Stimulated activated CD8-positive, alpha-beta memory T cell treated with anti-CD3 and anti-CD28 coated beads, Interleukin-12 subunit alpha, Interleukin-12 subunit beta, amount 100 ng/mL, for 24 hours (primary cell): Measurements from ENCODE around the gene ARL11.

ENCODE experiments used
- DNase-seq: peaks from one replicate; pipeline ENCODE4 v3.0.0-alpha.2; 2020; ENCODE audit errors: extremely low read depth

ARL11 gene

DNA sequence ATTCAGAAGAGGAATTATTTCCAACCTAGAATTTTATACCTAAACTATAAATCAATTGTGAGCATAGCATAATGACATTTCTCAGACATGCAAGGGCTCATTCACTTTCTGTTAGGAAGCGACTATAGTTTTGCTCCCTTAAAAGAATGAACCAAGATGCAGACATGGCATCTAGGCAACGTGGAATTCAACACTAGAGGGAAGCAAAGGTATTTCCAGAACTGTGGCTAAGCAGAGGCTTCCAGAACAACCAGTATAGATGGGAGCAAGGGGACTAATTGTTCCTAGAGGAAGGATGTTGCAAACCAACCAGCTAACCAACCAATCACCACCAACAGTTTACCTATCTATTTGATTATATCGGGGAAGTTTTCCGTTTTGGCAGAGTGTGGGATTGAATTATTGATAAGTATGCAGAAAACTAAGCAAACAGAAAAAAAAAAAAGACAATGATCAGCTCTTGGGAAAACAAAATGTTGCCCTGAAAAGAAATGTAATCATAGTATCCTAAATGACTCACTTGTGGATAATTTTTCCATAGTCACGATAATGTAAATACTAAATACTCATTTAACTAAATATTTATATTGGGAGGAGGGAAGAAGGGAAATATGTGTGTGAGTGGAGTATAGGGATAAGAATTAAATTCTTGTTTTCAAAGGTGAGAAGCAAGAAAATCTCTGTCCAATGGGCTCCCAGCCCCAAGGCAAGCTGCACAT is 21.1 kb downstream of the ARL11 start:
- DNase-seq = no peak

DNA sequence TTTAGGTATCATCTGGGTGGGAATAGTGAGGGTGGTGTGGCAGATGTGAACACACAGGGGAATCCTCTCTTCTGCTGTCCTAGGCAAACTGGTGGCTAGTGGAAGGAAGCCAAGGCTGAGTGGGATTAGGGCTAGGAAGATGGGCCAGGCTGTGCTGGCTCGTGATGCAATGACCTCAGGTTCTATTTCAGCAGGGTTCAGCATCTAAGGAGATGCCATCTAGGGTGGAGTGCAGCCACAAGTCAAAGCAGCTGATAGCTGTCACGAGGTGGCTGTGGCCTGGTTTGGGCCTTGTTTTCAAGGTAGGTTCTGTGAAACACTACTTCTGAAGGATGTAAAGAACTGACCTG is 21.6 kb downstream of the ARL11 start:
- DNase-seq = no peak

DNA sequence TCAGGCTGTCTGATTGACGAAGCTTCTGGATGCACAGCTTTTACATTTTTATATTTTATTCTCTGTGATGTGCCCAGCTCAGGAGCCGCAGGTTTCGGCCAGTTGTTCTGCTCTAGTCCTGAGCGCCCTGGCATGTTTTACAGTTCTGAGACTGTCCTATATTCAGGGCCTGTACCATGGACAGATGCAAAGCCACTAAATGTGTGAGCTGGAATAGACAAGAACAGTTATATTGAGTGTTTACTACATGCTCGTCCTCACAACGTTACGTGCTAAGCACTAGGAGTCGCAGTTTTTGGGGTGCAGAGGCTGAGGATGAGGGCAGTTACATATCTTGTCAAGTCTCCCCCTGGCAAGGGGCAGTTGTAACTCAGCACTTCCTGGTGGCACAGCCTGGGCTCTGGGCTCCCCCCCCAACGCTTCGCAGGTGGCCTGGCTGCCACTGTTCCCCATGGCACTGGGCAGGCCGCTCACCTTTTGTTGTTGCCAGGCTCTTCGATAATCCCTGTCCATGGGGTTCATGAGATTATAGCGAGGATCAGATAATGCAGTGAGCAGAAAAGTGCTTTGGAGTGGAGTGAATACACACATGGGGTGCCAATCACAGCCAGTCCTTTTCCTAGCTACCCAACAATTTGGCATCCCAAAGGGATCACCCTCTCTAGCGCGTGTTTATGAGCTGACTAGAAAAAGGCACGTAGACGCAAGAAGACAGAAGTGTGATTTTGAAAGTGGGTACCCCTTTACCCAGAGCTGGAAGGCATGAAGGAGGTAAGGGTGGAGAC is 23.5 kb downstream of the ARL11 start:
- DNase-seq = no peak

DNA sequence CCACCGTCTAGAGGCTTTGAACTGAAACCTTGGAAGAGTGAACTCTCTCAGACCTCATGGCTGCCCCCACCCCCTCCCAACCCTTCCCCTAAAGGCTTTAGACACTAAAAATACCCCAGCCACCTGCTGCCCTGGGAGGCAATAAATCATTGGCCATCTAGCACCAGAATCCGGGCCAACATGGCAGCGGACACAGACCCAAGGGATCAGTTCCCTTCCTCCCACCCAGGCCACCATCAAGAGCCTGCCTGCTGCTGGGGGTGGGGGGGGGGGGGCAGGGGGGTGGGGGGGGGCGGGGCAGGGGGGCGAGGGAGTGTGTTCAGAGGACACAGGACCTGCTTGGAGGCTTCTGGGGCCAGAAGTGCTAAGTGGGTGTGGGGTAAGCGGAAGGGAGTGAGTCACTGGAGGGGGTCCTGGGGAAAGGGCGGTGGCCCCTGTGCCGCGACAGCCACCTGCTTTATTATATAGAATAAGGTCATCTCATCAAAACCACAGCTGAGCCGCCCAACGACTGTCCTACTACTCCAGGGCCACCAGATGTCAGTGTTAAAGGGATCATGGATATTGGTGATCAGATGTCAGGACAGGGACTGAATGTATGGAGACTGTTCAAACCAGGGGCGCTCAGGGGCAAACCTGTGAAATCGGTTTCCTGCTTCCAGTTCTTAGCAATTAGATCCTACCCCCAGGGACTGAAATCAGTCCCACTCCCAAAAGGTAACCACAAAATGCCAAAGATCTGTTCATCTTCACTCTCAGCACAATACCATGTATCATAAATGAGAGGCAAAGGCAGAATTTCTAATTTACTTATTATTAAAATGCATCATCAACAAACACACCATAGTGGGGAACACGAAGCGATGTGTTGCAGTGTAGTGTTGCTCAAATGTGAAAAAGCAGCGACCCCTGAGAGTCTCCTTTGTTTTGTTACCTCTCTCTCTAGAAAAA is 24.3 kb downstream of the ARL11 start:
- no peak for DNase-seq

DNA sequence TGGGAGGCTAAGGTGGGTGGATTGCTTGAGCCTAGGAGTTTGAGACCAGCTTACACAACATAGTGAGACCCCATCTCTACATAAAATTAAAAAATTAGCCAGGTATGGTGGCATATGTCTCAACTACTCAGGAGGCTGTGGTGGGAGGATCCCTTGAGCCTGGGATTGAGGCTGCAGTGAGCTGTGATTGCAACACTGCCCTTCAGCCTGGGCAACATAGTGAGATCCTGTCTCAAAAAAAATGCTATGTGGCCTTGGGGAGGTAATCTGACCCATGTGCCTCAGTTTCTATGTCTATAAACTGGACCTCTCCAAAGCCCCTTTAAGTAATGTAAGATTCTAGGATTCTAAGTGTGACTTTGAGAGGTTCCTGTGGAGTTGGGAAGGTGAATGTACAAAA is 25.2 kb downstream of the ARL11 start:
- no peak for DNase-seq

DNA sequence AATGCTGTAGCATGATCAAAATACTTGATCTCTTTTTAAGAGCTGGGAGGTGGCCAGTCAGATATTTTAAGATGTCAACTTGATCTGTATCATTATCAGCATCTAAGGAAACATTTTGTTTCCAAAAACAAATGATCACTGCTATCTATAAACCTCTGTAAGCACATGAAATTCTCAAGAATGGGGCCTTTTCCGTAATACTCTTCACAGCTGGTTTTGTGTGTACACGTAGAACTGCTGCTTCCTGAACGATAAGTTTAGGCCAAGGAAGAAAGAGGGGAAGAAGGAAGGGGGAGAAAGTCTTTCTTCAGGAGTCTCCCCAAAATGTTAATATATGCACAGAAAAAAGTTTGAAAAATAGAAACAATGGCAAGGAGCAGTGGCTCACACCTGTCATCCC is 25.7 kb downstream of the ARL11 start:
- no peak for DNase-seq

DNA sequence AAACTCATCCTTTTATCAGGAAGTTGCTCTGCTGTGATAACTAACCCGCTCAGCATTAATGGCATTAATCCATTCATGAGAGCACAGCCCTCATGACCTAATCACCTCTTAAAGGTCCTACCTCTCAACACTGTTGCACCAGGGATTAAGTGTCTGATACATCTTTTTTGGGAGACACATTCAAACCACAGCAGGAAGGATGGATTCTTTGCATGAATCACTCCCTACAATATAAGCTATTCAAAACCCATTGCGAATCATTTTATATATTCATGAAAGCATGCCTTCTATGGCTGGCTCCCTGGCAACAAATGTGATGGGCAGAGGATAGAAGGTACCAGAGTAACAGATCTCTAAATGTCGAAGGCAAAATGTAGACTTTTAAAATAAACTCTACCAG is 27.6 kb downstream of the ARL11 start:
- no peak for DNase-seq

DNA sequence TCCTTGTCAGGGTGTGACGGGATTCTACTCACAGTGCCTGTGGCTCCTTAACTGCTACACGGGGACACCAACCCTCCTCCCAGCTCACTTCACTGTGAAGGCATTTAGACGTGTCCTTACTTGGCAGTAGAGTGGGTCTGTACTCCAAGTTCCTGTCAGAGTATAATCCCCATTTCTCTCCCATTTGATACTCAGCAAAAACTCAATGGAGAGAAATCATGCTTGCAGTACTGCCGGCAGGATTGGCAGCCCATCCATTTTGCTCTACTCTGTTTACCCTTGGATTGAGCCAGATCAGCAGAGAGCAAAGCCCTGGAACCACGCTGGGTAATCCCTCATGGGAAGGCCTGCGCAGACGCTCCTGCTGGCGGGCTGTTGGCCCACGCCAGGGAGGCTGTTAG is 28.9 kb downstream of the ARL11 start:
- no peak for DNase-seq

DNA sequence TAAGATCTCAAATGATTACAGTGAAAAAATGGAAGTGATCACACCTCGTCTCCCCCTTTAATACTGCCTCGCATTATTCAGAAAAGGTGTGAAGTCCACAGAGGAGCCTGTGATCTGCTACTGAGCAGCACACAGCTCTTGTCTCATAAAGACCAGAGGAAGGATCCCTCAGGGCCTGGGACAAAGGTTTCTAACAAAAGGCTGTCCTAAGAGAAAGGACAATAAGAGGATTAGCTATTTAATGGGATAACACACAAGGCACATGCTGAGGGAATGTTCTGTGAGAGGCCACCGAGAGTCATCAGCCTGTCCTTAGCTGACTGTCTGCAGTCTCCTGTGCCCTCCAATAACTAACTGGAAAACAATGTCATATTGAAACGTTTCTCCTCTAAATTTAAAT is 36.3 kb downstream of the ARL11 start:
- DNase-seq = no peak

DNA sequence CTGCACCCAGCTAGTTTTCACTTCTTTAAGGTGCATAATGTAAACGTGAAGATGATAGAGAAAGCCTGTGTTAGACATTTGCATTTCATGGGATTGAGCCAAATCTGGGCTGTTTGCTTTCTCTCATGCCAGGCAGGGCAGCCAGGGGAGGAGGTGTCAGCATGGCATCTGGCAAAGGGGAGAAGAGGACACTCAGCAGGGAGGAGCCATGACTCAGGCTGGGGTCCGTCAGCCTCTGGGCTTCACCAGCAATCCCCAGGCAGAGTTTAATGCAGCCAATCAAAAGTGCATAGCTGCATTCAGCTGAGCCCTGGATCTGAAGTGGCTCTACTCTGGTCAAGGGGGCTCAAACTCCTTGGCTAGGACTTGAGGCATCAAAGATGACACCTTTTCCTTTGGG is 39.5 kb downstream of the ARL11 start:
- no peak for DNase-seq

DNA sequence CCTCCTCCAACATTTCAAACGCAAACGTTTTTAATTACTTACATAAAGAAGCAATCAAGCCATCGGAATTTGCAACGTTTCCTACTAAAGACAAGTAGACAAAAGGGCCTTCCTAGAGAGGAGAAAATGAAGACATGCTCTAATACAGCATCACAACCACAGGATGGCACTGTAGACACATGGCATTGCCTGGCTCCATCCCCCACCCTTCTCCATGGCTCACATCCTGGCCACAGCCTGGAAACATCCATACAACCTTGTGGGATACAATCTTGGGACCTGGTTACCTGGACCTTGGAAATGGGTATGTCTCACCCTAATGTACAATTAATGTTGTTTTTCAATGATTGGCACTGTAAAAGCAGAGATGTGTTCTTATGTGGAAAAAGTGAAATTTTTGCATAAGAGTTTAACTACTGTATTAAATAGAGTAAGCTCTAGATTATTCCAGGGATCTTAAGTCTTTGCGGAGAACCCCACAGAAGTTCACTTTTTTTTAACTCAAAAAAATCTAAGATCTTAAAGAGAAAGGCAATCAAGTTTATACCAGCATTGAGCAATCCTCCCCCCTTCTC is 41.5 kb downstream of the ARL11 start:
- DNase-seq = no peak

DNA sequence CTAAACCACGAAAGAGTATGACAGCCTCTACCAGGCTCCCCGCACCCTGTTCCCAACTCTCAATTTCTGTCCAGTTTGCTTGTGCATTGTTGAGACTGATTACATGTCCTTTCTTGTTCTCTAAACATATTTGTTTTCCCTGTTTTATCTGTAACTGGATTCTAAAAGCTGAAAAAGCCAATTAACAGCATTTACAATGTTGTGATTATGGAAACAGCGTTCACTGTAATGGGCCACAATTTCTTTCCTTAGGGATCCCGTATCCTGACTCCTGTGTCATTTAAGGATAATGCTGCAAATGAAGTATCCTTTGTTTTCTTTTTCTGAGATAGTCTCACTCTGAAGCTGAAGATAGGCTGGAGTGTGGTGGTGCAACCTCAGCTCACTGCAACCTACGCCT is 42.5 kb downstream of the ARL11 start:
- DNase-seq = no peak

DNA sequence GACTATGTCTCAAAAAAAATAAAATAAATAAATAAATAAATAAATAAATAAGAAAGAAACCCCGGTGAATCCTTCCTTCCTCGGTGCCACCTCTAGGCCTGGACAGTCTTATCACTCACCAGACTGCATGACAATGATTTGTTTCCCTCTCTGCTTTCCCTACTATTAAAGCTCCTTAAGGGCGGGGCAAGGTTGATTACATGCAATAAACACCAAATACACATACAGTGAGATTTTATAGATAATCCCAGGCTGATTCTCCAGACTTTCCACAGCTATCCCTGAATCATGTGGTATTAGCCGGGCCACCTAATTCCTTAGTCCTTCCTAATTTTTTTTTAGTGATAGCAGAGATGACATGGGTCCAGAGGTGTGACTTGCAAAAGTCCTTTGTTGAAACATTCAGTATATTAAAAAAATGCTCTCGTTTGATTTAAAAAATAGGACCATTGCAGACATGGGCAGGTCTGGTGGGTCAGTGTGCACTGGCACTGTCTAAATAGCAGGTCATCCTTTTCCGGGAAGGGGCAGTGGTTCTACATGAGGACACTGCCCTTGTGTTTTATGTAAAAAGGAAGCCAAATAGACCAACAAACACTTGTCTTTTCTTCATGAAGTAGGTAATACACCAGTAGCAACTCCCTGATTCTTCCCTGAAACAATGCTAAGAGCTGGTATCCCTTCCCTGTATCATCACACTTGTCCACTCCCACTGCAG is 48.4 kb downstream of the ARL11 start:
- DNase-seq = no peak

DNA sequence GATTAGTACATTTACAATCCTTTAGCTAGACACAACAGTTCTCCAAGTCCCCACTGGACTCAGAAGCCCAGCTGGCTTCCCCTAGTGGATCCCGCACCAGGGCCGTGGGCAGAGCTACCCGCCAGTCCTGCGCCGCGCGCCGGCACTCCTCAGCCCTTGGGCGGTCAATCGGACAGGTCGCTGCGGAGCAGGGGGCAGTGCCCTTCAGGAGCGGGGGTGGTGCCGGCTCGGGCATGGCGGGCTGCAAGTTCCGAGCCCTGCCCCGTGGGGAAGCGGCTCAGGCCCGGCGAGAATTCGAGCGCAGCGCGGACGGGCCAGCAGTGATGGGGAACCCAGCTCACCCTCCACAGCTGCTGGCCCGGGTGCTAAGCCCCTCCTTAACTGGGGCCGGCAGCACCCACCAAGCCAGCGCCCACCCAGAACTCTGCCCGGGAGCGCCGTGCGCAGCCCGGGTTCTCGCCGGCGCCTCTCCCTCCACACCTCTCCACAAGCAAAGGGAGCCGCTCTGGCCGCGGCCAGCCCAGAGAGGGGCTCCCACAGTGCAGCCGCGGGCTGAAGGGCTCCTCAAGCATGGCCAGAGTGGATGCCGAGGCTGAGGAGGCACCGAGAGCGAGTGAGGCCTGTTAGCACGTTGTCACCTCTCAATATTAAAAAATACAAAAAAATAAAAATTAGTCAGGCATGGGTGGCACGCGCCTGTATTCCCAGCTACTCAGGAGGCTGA is 50.0 kb downstream of the ARL11 start:
- no peak for DNase-seq

DNA sequence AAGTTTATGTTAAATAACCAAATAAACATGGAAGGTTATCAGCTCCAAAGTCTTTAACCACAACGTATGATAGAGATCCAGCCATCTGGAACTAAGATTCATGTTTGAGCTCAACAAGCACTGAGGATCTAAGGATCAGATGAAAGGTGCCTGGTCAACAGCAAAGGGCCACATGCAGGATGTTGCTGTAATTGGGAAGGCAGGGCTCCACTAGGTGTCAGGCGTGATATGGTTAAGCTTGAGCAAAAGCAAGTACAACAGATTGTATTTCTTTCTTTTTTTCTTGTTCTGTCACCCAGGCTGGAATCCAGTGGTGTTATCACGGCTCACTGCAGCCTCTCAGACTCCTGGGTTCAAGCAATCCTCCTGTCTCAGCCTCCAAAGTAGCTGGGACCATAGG is 50.9 kb downstream of the ARL11 start:
- DNase-seq = no peak

DNA sequence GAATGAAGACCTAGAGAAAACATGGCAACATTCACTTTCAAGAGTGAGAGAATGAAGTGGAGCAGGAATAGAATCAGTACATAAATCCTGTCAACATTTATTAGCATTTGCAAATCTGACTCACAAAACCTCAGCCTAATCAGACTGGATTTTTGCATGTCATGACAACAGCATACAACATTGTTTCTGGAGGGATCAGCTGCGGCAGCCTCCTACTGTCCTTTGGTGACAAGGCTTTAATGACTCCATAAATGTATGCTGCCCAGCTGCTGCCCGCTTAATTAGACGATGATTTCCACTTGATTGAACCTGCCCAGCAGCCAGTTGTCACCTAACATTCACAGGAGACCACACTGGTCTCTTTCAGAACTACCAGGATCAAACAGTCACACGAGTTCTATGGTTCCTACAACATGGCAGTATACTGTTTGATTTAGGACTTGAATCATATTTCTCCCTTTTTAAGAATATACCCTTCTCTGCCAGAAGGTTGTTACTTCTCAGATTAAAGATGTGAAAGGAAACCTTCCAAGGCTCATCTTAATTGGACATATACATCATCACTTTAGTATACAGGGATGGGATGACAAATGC is 53.6 kb downstream of the ARL11 start:
- DNase-seq = no peak
